ENCODE data around the gene ARHGEF4. TPM values are rescaled to one million over a fixed set of nuclear protein-coding genes. Genes with fewer than 3 reads are reported as not detected.

Gene ARHGEF4
- total and polyA plus RNA-seq, 2 donors (not counting 3 experiments of a cell fraction or from before 2014, with no cell fraction given), result not detected

DNA sequence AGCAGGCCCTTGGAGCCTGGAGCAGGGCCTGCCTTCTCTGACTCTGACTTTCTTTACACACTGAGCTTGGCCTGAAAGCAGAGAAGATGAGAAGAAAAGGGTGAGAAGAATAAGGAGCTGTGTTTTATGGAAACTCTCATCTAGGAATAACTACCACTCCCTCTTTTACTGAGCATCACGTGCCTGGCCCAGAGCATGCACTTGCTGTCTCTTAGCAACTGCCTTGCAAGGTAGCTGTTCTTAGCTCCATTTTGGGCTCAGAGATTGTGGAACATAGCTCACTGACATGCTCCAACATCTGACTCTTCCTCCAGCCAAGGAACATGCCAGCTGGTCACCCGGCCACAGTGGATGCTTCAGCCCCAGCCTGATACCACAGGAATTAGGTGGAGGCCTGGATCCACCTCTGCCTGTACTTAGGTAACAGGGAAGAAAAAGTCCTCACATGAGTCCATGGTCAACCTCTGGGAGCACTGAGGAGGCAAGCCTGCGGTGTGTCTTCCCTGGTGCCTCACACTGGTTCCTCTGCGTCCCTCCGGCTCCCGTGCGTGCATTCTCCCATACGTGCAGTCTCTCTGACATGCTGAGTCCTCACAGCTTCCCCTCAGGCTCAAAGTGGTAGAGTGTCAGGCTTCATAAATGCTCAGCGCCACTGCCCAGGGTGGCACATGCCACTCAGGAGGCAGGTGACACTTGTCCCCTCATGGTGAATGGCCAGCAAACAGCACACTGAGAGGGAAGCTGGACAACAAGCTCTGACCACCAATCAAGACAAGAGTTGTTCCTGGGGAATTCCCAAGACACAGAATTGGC, 45.7 kb upstream of the ARHGEF4 start:
- H3K27me3 ChIP-seq (ENCODE audit: control insufficient read depth in 2 of 2, insufficient read depth in 2 of 2, low read length in 2 of 2), result no peaks in the 10 kb centered on the region
- no TSS peak for BruUV-seq (replicated peaks)
- no peak overlapping the region for H3K4me3 ChIP-seq (replicated peaks in 1 of 3; ENCODE audit: insufficient read depth in 1 of 3, low read depth in 1 of 3, low read length in 3 of 3)
- dilution Hi-C loops (cut with MboI; ENCODE audit: extremely low pct_ligation_motif_present, low sequenced_read_pairs), result no loop called here
- H3K9me3 ChIP-seq (replicated peaks; ENCODE audit: control insufficient read depth, insufficient read depth, low read length), result no peaks in the 10 kb centered on the region
- ChIA-PET CTCF (no interaction called here), POLR2A (no interaction called here)
- H4K20me1 ChIP-seq (replicated peaks; ENCODE audit: control insufficient read depth, extremely low read depth, insufficient read depth, low read length), result no peaks in the 10 kb centered on the region
- DNase-seq (ENCODE audit: low read depth, low spot score) (no peak), FAIRE-seq (no peak)
- H3K27ac ChIP-seq (ENCODE audit: insufficient read depth, low read depth, low read length), result no peak overlapping the region
- no peak overlapping the region for H2AFZ ChIP-seq (ENCODE audit: low read depth, low read length)
- no peaks in the 10 kb centered on the region for H3K36me3 ChIP-seq (ENCODE audit: control insufficient read depth in 2 of 2, extremely low read depth in 1 of 2, insufficient read depth in 2 of 2, low read length in 2 of 2)
- no peak overlapping the region for H3K4me2 ChIP-seq (ENCODE audit: insufficient read depth, low read length)
- H3K9ac ChIP-seq (replicated peaks; ENCODE audit: extremely low read depth, insufficient read depth, low read length), result no peak overlapping the region
- H3K9me1 ChIP-seq (replicated peaks; ENCODE audit: control insufficient read depth, extremely low read depth, insufficient read depth, low read length), result no peaks in the 10 kb centered on the region
- intact Hi-C loops (cut with micrococcal nuclease), result loop anchor here (10.0 kb wide), 1 partner anchor 254 kb away; no protein-coding TSS in a partner anchor
- TF ChIP-seq CTCF (IDR thresholded peaks at IDR 0.05; ENCODE audit: extremely low read depth in 1 of 2, insufficient read depth in 1 of 2, low read depth in 1 of 2, low read length in 2 of 2) (no peak), MYC (IDR thresholded peaks at IDR 0.05; ENCODE audit: low read depth, low read length) (no peak), POLR2A (IDR thresholded peaks at IDR 0.05; ENCODE audit: low read depth, low read length) (no peak), GATA2 (IDR thresholded peaks at IDR 0.05; ENCODE audit: insufficient read depth, insufficient read length, low read depth, low read length) (no peak), POLR2AphosphoS5 (IDR thresholded peaks at IDR 0.05; ENCODE audit: insufficient read depth, low read depth, low read length) (no peak), JUN (IDR thresholded peaks at IDR 0.05; ENCODE audit: borderline replicate concordance, insufficient read depth, insufficient read length, low read depth) (no peak), FOS (IDR thresholded peaks at IDR 0.05; ENCODE audit: borderline replicate concordance, insufficient read depth, low read length) (no peak), EZH2 (IDR thresholded peaks at IDR 0.05; ENCODE audit: borderline replicate concordance, low read depth, low read length, severe bottlenecking) (no peak)
- TF ChIP-seq, protein P1, sequence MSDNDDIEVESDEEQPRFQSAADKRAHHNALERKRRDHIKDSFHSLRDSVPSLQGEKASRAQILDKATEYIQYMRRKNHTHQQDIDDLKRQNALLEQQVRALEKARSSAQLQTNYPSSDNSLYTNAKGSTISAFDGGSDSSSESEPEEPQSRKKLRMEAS (IDR thresholded peaks at IDR 0.05; ENCODE audit: insufficient read depth, insufficient read length), result no peak
- no peaks in the 10 kb centered on the region for H3K79me2 ChIP-seq (ENCODE audit: control insufficient read depth, insufficient read depth, low read length)
- no peaks in the 10 kb centered on the region for H3K4me1 ChIP-seq (ENCODE audit: control insufficient read depth, extremely low read depth, insufficient read depth, low read length)

All from endothelial cell of umbilical vein (primary cell).